ENCODE measurements around the gene ALDH3B2. TPM values are rescaled to one million over a fixed set of nuclear protein-coding genes. Genes with fewer than 3 reads are reported as not detected.
"Not testable (repeated sequence)": the region's sequence is repeated elsewhere in the genome, so short reads cannot be mapped to it uniquely, and the experiment has no call there.

The ALDH3B2 gene
- polyA plus RNA-seq, 1 donor from 2014 or later: not detected

DNA sequence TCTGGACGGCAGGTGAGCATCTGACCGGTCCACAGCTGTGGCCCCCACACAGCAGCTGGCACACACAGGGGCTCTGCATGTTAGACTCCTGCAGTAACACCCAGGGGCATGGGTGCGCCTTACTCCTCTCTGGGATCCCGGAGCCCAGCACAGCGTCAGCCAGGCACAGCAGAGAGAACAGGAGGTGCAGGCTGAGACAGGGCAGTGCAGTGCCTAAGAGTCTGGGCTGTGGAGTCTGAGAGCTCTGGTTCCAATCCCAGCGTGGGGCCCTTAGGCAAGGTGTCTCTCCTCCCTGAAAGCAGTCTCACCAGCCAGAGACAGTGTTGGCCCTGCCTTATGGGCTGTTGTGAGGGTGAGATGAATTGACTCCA lies 47.0 kb downstream of the ALDH3B2 start:
- H3K9me3 Mint-ChIP-seq: no peaks in the 10 kb centered on the region
- H3K4me1 Mint-ChIP-seq: peaks cover 0 to 6% (median 3%) of the 10 kb centered on the region in 3 donors
- H3K27me3 Mint-ChIP-seq: no peaks in the 10 kb centered on the region
- H3K36me3 Mint-ChIP-seq: no peaks in the 10 kb centered on the region
- H3K27ac Mint-ChIP-seq: peak overlapping the region in 1 of 3 donors; percentile 40
- peak overlapping the region in 2 of 4 donors; percentile 18 to 58 for H3K4me3 Mint-ChIP-seq

- peak overlapping the region in 1 of 4 donors; percentile 58 for H3K4me3 Mint-ChIP-seq
- no peaks in the 10 kb centered on the region for H3K9me3 Mint-ChIP-seq
- peak overlapping the region in 2 of 3 donors; percentile 11 to 40 for H3K27ac Mint-ChIP-seq
- peaks cover 0 to 6% (median 1%) of the 10 kb centered on the region in 3 donors for H3K4me1 Mint-ChIP-seq
- no peaks in the 10 kb centered on the region for H3K36me3 Mint-ChIP-seq
- no peaks in the 10 kb centered on the region for H3K27me3 Mint-ChIP-seq
Observed at GRCh38 chr11:67626970-67627369, 47.5 kb downstream of the ALDH3B2 start.

DNA sequence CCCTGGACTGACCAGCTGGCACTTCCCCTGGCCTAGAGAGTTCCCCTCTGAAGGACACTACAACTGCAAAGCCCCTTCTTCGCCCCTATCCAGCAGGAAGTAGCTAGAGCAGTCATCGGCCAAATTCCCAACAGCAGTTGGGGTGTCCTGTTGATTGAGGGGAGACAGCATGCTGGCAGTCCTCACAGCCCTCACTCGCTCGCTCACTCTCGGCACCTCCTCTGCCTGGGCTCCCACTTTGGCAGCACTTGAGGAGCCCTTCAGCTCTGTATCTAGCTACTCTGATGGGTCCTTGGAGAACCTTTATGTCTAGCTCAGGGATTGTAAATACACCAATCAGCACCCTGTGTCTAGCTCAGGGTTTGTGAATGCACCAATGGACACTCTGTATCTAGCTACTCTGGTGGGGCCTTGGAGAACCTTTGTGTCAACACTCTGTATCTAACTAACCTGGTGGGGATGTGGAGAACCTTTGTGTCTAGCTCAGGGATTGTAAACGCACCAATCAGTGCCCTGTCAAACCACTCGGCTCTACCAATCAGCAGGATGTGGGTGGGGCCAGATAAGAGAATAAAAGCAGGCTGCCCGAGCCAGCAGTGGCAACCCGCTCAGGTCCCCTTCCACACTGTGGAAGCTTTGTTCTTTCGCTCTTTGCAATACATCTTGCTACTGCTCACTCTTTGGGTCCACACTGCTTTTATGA lies 48.1 kb downstream of the ALDH3B2 start:
- not testable (repeated sequence) for H3K36me3 Mint-ChIP-seq, H3K4me3 Mint-ChIP-seq, H3K4me1 Mint-ChIP-seq, H3K27me3 Mint-ChIP-seq, H3K9me3 Mint-ChIP-seq
- peak overlapping the region in 2 of 3 donors; percentile 13 to 24 for H3K27ac Mint-ChIP-seq

GRCh38 chr11:67623795-67624194 lies 50.6 kb downstream of the ALDH3B2 start:
- not testable (repeated sequence) for H3K27ac Mint-ChIP-seq, H3K4me1 Mint-ChIP-seq, H3K4me3 Mint-ChIP-seq, H3K27me3 Mint-ChIP-seq, H3K36me3 Mint-ChIP-seq, H3K9me3 Mint-ChIP-seq

- H3K4me3 Mint-ChIP-seq, H3K4me1 Mint-ChIP-seq, H3K36me3 Mint-ChIP-seq, H3K27me3 Mint-ChIP-seq, H3K27ac Mint-ChIP-seq, H3K9me3 Mint-ChIP-seq: not testable (repeated sequence)
Observed at GRCh38 chr11:67622905-67623304, 51.5 kb downstream of the ALDH3B2 start.

- H3K4me1 Mint-ChIP-seq, H3K9me3 Mint-ChIP-seq, H3K36me3 Mint-ChIP-seq, H3K27ac Mint-ChIP-seq, H3K27me3 Mint-ChIP-seq, H3K4me3 Mint-ChIP-seq: not testable (repeated sequence)
Observed at GRCh38 chr11:67621928-67622327, 52.5 kb downstream of the ALDH3B2 start.

- H3K36me3 Mint-ChIP-seq, H3K27me3 Mint-ChIP-seq, H3K4me3 Mint-ChIP-seq, H3K9me3 Mint-ChIP-seq, H3K4me1 Mint-ChIP-seq: not testable (repeated sequence)
- peak overlapping the region in 2 of 3 donors; percentile 19 to 74 for H3K27ac Mint-ChIP-seq
Observed at GRCh38 chr11:67620621-67621020, 53.8 kb downstream of the ALDH3B2 start.

- H3K27ac Mint-ChIP-seq, H3K27me3 Mint-ChIP-seq, H3K4me3 Mint-ChIP-seq, H3K36me3 Mint-ChIP-seq, H3K4me1 Mint-ChIP-seq, H3K9me3 Mint-ChIP-seq: not testable (repeated sequence)
Observed at GRCh38 chr11:67619683-67620618, 54.5 kb downstream of the ALDH3B2 start.

GRCh38 chr11:67618901-67619659 lies 55.3 kb downstream of the ALDH3B2 start:
- not testable (repeated sequence) for H3K27me3 Mint-ChIP-seq, H3K27ac Mint-ChIP-seq, H3K4me1 Mint-ChIP-seq, H3K9me3 Mint-ChIP-seq, H3K36me3 Mint-ChIP-seq, H3K4me3 Mint-ChIP-seq

GRCh38 chr11:67617243-67617953 lies 57.0 kb downstream of the ALDH3B2 start:
- Mint-ChIP-seq H3K27ac (peak overlapping the region in 1 of 3 donors; percentile 43), H3K36me3 (peaks cover 4% of the 10 kb centered on the region), H3K27me3 (peaks cover 4% of the 10 kb centered on the region), H3K4me3 (peak overlapping the region in 1 of 4 donors; percentile 15), H3K4me1 (peaks cover 6 to 15% (median 13%) of the 10 kb centered on the region in 3 donors), H3K9me3 (no peaks in the 10 kb centered on the region)

DNA sequence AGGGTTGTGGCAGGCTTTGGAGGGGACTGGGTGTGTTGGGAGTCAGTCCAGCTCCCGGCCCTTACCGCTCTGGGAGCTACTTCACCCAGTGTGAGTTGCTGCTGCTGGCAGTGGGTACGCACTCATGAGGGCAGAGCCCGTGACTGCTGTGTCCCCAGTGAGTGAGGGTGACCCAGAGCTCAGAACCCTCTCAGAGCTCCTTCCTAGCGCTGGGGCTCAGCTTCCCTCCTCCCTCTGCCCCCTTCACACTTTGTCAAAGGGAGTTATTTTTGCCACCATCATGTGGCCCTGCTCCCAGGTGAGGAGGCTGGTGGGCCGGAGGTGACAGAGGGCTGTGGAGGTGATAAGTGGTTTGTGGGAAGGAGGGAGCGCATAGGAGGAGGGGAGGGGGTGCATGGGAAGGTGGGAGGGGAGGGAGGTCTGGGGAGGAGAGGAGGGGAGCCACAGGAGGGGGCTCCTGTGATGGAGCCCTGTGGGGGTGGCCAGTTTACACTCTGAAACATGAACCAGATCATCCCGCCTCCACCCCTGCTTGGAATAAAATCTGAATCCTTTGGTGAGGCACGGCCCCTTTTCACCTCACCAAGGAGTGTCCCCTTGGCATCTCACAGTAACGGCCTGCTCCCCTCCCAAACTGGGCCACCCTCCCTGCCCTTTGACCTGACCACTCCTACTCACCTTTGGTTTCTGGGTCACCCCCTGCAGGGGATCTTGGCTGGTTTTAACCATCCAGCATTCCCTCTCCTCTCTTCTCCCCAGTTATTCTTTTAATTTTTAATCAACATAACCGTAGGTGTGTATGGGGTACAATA lies 57.8 kb downstream of the ALDH3B2 start:
- peaks cover 8% of the 10 kb centered on the region for H3K36me3 Mint-ChIP-seq
- peaks cover 4% of the 10 kb centered on the region for H3K27me3 Mint-ChIP-seq
- H3K9me3 Mint-ChIP-seq: no peaks in the 10 kb centered on the region
- H3K4me3 Mint-ChIP-seq: peak overlapping the region in 3 of 4 donors; percentile 15 to 68 (median 65)
- peaks cover 6 to 16% (median 13%) of the 10 kb centered on the region in 3 donors for H3K4me1 Mint-ChIP-seq
- peak overlapping the region in 2 of 3 donors; percentile 36 to 39 for H3K27ac Mint-ChIP-seq

- Mint-ChIP-seq H3K9me3 (no peaks in the 10 kb centered on the region), H3K36me3 (peaks cover 8% of the 10 kb centered on the region), H3K4me3 (peak overlapping the region in 3 of 4 donors; percentile 48 to 68 (median 65)), H3K27ac (no peak overlapping the region), H3K4me1 (peaks cover 6 to 16% (median 13%) of the 10 kb centered on the region in 3 donors), H3K27me3 (peaks cover 4% of the 10 kb centered on the region)
Observed at GRCh38 chr11:67615728-67616430, 58.5 kb downstream of the ALDH3B2 start.
